ENCODE results near the gene ARL14EPL.

The ARL14EPL gene

GRCh38 chr5:116002116-116002906 is 30.0 kb upstream of the ARL14EPL start:
- no peak overlapping the region for H3K4me3 ChIP-seq (ENCODE audit: low read depth, low read length)
- no peak for TF ChIP-seq CTCF (IDR thresholded peaks at IDR 0.05; ENCODE audit: low read depth, low read length)

GRCh38 chr5:116004248-116004647 is 28.0 kb upstream of the ARL14EPL start:
- no peak overlapping the region for H3K4me3 ChIP-seq (ENCODE audit: low read depth, low read length)
- TF ChIP-seq CTCF (IDR thresholded peaks at IDR 0.05; ENCODE audit: low read depth, low read length): no peak

GRCh38 chr5:116009806-116010205 is 22.5 kb upstream of the ARL14EPL start:
- no peak for TF ChIP-seq CTCF (IDR thresholded peaks at IDR 0.05; ENCODE audit: low read depth, low read length)
- no peak overlapping the region for H3K4me3 ChIP-seq (ENCODE audit: low read depth, low read length)

GRCh38 chr5:116011046-116011445 is 21.2 kb upstream of the ARL14EPL start:
- no peak overlapping the region for H3K4me3 ChIP-seq (ENCODE audit: low read depth, low read length)
- no peak for TF ChIP-seq CTCF (IDR thresholded peaks at IDR 0.05; ENCODE audit: low read depth, low read length)

DNA sequence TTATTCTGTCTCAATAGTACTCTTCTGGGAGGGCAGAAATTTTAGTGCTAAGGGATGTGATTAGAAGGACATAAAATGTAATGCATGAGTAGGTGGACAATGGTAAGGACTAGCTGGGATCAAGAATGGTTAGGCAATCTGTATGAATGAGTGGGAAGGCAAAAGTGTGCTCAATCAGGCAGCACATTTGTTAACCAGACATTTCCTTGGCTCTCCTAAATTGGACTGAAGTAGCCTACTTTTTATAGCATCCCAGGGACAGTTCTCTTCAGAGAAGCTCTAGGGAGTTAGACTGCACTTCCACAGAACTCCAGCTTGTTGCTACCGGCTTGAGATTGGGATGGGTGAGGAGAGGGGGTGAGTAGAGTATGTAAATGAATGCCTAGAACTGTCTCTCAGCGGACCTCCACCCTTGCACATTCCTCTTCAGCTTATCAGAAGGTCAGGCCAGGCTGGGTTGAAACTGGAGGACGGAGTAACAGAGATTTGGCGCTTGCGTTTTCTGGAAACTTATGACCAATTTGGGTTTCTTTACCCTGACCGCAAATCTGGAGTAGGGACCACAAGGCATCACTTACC is 19.0 kb upstream of the ARL14EPL start:
- H3K4me3 ChIP-seq (ENCODE audit: low read depth, low read length): no peak overlapping the region
- TF ChIP-seq CTCF (IDR thresholded peaks at IDR 0.05; ENCODE audit: low read depth, low read length): no peak

GRCh38 chr5:116013936-116014335 is 18.3 kb upstream of the ARL14EPL start:
- TF ChIP-seq CTCF (IDR thresholded peaks at IDR 0.05; ENCODE audit: low read depth, low read length): no peak
- H3K4me3 ChIP-seq (ENCODE audit: low read depth, low read length): no peak overlapping the region

DNA sequence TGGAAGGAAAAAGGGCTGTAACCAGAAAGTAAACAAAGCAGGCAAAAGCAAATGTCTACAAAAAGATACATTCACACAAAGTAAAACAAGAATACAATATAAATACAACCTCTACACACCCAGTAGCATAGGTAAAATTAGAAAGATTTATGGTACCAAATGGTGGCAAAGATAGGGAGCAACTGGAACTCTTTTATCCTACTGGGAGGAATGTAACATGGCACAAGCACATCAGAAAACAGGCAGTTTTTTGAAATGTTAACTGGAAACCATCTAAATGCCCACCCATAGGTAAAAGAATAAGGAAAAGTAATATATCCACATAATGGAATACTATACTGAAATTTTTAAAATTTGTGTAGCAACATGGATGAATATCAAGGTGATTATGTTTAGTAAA is 8.7 kb upstream of the ARL14EPL start:
- no peak for TF ChIP-seq CTCF (IDR thresholded peaks at IDR 0.05; ENCODE audit: low read depth, low read length)

More for the DNA sequence above, 8.7 kb upstream of the ARL14EPL start:
- H3K4me3 ChIP-seq (ENCODE audit: low read depth, low read length): no peak overlapping the region

Data from WI38 (cell line).